HG02678 (cell line): ENCODE measurements around the gene MICU2.
A peak's percentile ranks its signal among the peaks of the same experiment; 100 is the strongest.
"Not testable (repeated sequence)": the region's sequence is repeated elsewhere in the genome, so short reads cannot be mapped to it uniquely, and the experiment has no call there.

Source experiments
- ATAC-seq: cut with Tn5 transposase; IDR thresholded peaks from one replicate; pipeline ENCODE4 v1.9.1; 2021; ENCODE audit warnings: mild to moderate bottlenecking, moderate library complexity; ENCODE audit not compliant: unreplicated experiment

MICU2 gene

GRCh38 chr13:21595546-21595822 is 8.5 kb downstream of the MICU2 start:
- peak; percentile 74 for ATAC-seq

- peak; percentile 71 for ATAC-seq
Measured at GRCh38 chr13:21594715-21595545, 9.0 kb downstream of the MICU2 start.

- ATAC-seq, result not testable (repeated sequence)
Measured at GRCh38 chr13:21590665-21591456, 13.1 kb downstream of the MICU2 start.

- ATAC-seq, result no peak
Measured at GRCh38 chr13:21590231-21590630, 13.7 kb downstream of the MICU2 start.

GRCh38 chr13:21589510-21589909 is 14.5 kb downstream of the MICU2 start:
- ATAC-seq, result not testable (repeated sequence)

- ATAC-seq, result not testable (repeated sequence)
Measured at GRCh38 chr13:21588411-21588810, 15.6 kb downstream of the MICU2 start.

GRCh38 chr13:21584973-21585592 is 18.9 kb downstream of the MICU2 start:
- ATAC-seq, result no peak

GRCh38 chr13:21583478-21583877 is 20.5 kb downstream of the MICU2 start:
- no peak for ATAC-seq

GRCh38 chr13:21580736-21581135 is 23.2 kb downstream of the MICU2 start:
- ATAC-seq, result no peak

- ATAC-seq, result no peak
Measured at GRCh38 chr13:21579754-21580316, 24.1 kb downstream of the MICU2 start.

GRCh38 chr13:21578748-21579147 is 25.2 kb downstream of the MICU2 start:
- no peak for ATAC-seq

GRCh38 chr13:21576426-21576825 is 27.5 kb downstream of the MICU2 start:
- no peak for ATAC-seq

- no peak for ATAC-seq
Measured at GRCh38 chr13:21573920-21574712, 29.9 kb downstream of the MICU2 start.

GRCh38 chr13:21569686-21570085 is 34.3 kb downstream of the MICU2 start:
- no peak for ATAC-seq

- no peak for ATAC-seq
Measured at GRCh38 chr13:21568854-21569253, 35.1 kb downstream of the MICU2 start.

GRCh38 chr13:21567714-21568113 is 36.3 kb downstream of the MICU2 start:
- ATAC-seq, result peak; percentile 56

- ATAC-seq, result no peak
Measured at GRCh38 chr13:21557995-21558394, 46.0 kb downstream of the MICU2 start.

- ATAC-seq, result no peak
Measured at GRCh38 chr13:21556051-21556450, 47.9 kb downstream of the MICU2 start.

GRCh38 chr13:21553261-21553660 is 50.7 kb downstream of the MICU2 start:
- ATAC-seq, result not testable (repeated sequence)

GRCh38 chr13:21550918-21551317 is 53.1 kb downstream of the MICU2 start:
- ATAC-seq, result no peak

- no peak for ATAC-seq
Measured at GRCh38 chr13:21549633-21550032, 54.3 kb downstream of the MICU2 start.
